Cortex of kidney (tissue), 1 donor: Measurements from ENCODE around the gene RIMBP2.

Experiments
- DNase-seq: peaks from one replicate; lab custom pipeline; 2025; lab: John Stamatoyannopoulos, UW

RIMBP2 gene

DNA sequence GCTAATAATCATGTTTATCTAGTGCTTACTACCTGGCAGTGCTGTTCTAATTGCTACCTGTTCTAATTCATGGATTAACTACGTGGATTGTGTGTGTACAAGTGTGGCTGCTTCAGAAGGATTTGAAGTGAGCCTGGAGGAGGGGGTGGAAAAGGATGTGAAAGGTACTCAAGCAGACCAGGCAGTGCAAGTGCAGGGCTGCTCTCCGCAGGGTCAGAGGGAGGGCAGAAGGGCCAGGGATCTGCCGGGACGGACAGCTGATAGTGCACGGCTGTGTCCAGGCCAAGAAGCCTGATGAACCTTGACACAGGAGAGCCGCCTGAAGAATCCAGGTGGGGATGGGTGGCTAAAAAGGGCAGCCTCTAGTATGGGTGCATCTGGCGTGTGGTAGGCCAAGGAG, 349.9 kb downstream of the RIMBP2 start:
- DNase-seq: no peak

DNA sequence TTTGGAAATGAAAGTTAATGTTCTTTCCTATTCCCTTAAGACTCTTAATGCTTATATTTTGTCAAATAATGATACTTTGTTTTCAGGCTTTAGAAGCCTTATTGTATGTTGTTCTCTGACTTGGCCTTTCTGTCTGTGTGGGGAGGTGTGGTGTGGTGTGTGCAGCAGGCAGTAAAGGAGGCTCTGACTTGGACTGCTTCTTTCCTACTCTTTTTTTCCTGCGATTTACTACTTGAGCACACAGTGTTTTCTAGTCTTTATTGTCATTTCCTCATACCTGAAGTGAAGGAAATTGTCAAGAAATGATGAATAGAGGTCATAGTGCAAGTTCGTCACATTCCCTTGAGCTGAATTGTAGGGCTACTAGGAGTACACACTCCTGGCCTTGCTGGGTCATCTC, 351.5 kb downstream of the RIMBP2 start:
- no peak for DNase-seq

DNA sequence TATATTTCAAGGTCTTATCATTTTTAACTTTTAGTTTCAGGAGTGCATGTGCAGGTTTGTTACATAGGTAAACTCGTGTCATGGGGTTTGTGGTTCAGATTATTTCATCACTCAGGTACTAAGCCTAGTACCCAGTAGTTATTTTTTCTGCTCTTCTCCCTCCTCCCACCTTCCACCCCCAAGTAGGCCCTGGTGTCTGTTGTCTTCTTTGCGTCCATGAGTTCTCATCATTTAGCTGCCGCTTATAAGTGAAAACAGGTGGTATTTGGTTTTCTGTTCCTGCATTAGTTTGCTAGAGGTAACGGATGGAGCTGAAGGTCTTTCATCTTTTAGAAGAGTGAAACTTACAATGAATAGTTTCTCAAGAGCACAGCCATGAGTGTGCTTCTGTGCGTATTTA, 354.0 kb downstream of the RIMBP2 start:
- DNase-seq: no peak

DNA sequence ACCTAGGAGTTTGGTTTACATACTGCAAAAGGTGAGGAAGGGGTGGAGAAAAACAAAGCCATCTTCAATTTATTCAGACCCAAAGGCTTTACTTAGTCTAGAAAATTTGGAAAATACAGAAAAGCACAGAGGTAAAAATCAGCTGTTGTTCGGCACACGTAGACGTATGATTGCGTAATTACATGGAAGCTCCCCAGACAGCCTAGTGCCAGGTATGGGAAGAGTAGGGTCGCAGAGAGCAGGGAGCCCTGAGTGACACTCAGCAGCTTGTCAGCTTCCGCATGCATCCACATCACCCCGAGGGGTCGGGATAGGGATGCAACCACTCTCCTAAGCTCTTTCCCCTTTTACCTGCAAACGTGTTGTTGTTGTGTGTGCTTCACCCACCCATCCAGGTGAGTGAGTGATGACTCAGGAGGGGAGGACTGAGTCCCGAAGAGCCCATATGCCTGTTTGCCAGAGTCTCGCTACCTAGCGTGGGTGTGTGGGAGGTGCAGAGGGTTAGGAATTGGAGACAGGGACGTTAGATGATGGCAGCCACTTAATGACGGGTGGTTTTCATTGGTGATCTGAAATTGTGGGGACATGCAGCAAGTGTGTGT, 358.3 kb downstream of the RIMBP2 start:
- no peak for DNase-seq

DNA sequence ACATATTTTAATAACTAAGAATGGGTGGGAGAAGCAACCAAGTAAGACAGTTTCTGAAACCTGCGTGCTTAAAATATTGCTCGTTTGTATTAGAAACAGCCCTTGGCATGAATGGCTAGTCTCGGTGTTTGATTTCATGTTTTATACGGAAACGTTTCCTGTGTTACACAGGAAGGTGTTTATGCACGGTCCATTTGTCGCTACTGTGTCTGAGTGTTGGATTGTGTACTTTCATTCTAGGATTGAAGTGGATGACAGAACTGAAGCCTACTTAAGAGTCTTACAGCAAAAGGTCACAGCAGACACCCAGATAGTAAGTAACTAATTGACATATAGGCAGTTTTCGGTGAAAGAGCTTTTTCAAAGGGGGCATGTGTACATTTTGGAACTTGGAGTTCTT, 358.9 kb downstream of the RIMBP2 start:
- DNase-seq: no peak

DNA sequence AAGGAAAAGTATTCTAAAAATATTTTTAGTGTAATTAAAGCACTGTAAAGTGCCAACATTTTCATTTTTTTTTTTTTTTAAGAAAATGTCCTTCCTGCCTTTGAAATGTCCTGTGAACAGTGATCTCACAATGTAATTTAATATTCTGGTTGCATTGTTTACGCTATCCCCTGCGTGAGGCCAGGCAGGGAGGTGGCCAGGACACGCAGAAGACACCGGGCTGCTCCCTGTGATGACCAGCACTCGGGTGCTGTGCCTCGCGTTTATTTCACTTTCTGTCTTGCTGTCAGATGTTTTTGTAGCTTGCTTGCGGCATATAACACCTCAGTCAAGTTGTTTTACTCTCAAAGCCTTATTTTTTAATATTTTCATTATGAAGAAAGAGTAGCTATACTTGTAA, 359.9 kb downstream of the RIMBP2 start:
- DNase-seq: no peak

DNA sequence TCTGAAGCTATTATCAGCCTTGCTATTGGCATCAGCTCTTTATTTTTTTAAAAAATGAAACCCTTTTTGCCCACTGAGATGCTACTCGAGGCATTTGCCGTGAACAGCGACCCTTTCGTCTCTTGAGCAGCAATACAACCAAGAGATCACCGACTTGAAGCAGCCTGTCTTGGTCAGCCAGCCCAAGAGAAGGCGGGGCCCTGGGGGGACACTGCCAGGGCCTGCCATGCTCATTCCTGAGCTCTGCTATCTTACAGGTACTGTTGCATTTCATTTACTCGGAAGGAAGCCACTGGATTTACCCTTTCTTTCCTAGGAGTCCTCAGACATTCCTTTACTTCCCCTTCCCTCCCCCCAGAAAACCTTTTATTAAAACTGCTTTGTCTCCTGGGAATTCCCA, 361.7 kb downstream of the RIMBP2 start:
- DNase-seq: no peak

DNA sequence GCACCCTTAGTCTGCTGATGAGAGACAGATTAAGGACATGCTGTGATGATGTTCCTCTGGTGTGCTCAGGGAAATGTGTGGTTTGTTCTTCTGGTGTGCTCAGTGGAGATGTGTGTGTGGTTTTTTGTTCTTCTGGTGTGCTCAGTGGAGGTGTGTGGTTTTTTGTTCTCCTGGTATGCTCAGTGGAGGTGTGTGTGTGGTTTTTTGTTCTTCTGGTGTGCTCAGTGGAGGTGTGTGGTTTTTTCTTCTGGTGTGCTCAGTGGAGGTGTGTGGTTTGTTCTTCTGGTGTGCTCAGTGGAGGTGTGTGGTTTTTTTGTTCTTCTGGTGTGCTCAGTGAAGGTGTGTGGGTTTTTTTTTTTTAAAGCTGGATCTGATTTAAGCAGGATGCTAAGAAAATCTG, 363.0 kb downstream of the RIMBP2 start:
- no peak for DNase-seq

DNA sequence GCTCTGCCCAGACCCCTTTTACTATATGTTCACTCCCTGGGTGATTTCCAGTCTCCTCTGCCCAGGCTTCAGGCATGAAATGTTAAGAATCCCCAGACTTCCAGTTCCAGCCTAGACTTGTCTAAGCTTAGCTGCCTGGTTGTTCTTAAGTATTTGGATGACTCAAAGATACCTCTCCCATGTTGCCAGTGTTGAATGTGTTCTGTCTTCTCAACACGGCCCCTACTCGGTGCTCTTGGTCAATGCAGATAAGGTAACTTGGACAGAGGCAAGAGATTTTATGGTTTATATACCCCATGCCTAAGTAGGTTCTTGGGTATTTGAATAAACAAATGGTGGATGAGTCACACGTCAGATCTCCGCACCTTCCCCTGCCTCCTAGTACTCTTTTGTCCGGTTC, 364.8 kb downstream of the RIMBP2 start:
- DNase-seq: no peak

DNA sequence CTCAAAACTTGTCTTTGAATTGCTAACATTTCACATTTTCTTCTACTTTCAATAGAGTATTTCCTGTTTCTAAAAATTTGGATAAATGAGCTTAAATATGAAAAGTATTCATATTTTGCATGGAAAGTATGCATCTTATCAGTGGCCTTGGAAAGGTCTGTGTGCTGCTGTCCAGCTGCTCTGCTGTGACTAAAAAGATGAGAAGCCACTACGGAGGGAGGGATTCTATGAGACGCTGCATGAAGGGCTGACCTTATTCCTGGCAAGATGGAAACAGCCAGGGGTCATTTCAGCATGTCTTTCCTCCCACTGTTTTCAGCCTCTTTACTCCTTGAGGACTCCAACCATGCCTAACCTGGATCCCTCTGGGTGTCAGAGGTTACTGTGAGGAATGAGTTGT, 365.4 kb downstream of the RIMBP2 start:
- no peak for DNase-seq

DNA sequence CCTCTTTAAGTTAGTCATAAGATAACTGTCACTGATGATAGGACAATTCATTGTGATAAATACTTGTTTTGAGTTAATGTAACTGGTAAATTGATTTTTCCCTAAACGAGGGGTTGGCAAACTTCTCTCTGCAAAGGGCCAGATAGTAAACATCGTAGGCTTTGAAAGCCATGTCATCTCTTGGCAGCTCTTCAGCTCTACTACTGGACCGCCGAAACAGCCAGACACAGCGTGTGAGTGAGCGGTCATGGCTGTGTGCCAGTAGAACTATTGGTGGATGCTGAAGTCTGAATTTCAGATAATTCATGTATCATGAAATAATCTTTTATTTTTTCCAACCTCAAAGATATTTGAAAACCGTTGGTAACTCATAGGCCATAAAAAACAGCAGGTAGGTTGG, 368.5 kb downstream of the RIMBP2 start:
- DNase-seq: no peak
